GM18870 (cell line): ENCODE measurements around the gene GRK4.
A peak's percentile ranks its signal among the peaks of the same experiment; 100 is the strongest.
"Not testable (repeated sequence)": the region's sequence is repeated elsewhere in the genome, so short reads cannot be mapped to it uniquely, and the experiment has no call there.

Experiments
- ATAC-seq: cut with Tn5 transposase; IDR thresholded peaks from one replicate; pipeline ENCODE4 v1.9.1; 2021; ENCODE audit warnings: moderate library complexity; ENCODE audit not compliant: unreplicated experiment

Gene GRK4

DNA sequence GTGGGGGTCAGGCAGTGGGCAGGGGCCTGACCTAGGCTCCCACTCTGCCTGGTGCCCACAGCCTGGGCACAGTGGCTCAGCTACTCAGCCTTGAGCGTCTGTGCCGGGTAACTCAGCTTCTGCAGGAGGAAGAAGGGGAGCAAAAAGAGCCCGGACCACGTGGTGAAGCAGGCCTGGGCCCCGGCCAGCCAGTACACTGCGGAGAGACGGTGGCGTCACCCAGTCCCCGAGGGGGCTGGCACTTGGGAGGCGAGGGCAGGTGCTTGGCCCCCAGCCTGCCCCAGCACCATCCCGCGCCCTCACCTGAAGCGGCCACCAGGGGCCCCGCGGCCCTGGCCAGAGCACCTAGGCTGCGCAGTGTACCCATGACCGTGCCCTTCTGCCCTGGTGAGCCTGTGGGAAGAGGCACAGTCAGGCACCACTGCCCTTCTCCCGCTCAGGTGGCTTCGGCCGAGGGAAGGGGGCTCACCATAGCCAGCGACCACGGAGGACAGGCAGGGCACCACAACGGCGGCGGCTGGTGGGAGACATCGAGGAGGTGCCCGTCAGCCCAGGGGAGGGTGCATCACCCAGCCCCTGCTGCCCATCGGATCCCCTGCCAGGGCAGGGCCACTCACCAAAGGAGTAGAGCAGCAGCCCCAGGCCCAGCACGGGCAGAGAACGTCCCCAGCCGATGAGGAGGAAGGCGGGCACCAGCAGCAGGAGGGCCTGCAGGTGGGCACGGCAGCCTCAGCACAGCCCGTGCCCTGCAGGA is 32.4 kb upstream of the GRK4 start:
- no peak for ATAC-seq

- peak; percentile 31 for ATAC-seq
Observed at GRCh38 chr4:2931512-2932301, 31.7 kb upstream of the GRK4 start.

GRCh38 chr4:2932321-2932950 is 30.9 kb upstream of the GRK4 start:
- no peak for ATAC-seq

DNA sequence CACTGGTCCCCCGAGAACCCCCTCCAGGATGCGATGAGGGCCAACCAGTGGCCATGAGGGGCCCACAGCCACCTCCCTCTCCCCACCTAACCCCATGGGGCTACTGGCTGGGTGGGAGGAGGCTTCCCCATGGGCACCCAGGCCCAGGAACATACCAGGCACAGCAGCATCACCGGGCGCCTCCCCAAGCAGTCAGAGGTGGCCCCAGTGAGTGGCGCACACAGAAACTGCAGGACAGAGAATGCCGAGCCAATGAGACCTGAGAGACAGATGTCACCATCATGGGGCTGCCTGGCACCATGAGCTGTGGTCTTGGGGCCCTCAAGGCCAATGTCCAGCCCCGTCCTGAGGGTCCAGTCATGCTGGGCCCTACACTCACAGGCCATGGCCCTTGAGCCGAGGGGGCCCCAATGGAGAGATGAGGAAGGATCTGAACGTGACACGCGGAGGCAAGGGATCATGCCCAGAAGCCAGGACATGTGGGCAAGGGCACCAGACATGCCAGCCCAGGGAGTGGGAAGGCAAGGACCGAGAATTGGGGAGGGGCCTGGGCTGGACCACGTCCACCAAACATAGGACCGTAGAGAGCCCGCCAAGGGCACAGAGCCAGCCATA is 30.3 kb upstream of the GRK4 start:
- ATAC-seq = no peak

GRCh38 chr4:2933566-2934076 is 29.8 kb upstream of the GRK4 start:
- no peak for ATAC-seq

DNA sequence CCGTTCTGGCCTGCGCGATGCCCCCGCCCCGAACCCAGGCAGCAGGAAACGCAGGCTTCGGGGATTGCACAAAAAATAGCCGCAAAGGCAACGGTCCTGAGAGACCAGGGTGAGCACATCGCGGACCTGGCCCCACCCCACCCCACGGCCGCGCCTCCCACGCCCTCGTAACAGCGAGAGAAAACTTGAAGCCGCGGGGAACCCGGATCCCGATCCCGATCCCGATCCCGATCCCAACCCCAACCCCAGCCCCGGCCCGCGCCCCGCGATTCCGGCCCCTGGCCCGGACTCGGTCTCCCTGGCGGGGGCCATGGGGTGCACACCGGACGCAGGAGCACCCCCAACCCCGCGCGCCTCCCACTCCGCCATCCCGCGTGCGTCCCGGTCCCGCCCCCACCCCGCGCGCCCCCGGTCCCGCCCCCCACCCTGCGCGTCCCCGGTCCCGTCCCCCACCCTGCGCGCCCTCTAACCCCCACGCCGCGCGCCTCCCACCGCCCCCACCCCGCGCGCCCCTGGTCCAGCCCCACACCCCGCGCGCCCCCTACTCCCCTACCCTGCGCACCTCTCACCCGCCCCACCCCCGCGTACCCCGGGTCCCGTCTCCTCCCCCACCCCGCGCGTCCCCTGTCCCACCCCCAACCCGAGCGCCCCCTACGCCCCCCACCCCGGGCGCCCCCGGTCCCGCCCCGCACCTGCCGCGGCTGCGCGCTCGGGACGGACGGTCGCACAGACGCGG is 29.1 kb upstream of the GRK4 start:
- no peak for ATAC-seq

GRCh38 chr4:2934813-2935761 is 28.3 kb upstream of the GRK4 start:
- no peak for ATAC-seq

DNA sequence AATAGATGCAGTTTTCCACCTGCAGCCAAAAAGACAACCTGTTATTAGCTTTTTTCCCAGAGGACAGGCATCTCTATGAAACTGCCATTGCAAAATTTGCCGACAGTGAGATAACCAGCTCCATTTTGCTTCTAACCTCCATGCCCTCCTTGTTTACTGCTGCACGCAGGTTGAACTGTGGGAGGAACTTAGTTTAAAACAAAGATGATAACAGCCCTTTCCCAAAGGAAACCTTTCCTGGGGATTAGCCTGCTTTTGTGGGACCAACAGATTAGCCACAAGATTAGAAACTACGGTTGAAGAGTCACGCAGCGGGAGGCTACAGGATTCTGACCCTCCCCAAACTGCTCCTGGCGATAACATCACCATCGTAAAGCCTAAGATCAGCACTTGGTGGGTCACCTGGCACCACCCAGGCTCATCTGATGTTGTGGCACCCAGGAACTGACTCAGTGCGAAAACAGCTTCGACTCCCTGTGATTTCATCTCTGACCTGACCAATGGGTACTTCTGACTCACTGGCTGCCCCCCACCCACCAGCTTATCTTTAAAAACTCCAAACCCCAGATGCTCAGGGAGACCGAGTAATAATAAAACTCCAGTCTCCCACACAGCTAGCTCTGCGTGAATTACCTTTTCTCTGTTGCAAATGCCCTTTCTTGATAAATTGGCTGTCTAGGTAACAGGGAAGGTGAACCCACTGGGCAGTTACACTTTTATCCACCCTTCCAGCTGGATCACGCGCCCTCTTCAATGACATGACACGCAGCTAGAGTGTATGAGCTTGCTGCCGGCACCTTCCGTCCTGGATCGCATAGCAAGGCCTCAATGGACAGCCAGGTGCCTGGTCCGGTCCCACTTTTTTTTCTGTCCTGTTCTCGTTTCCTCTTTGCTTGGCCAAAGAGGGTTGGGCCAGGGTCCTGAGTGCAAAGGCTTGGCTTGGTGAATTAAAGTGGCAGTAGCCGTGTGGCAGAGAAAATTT is 27.3 kb upstream of the GRK4 start:
- no peak for ATAC-seq

GRCh38 chr4:2936773-2937145 is 26.6 kb upstream of the GRK4 start:
- no peak for ATAC-seq

GRCh38 chr4:2937146-2937857 is 26.1 kb upstream of the GRK4 start:
- ATAC-seq = no peak

GRCh38 chr4:2937986-2938385 is 25.4 kb upstream of the GRK4 start:
- ATAC-seq = no peak

GRCh38 chr4:2938411-2938810 is 25.0 kb upstream of the GRK4 start:
- ATAC-seq = not testable (repeated sequence)

DNA sequence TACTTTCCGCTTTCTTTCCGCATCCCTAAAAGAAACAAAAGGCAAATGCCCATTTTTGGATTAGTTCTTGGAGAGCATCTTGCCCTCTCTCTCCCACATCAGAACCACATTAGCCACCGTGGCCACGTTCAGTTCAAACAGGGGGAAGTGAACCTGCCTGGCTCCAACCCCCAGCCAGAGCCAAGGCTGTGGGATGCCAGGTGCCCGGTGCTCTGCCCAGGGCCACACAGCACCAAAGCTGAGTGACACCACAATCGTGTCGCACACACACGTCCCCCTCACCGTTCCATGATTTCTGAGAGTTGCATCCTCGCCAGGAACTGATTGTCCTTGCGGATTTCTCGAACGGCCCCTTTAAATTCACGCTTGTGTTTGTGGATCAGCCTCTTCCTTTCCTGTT is 24.5 kb upstream of the GRK4 start:
- no peak for ATAC-seq

DNA sequence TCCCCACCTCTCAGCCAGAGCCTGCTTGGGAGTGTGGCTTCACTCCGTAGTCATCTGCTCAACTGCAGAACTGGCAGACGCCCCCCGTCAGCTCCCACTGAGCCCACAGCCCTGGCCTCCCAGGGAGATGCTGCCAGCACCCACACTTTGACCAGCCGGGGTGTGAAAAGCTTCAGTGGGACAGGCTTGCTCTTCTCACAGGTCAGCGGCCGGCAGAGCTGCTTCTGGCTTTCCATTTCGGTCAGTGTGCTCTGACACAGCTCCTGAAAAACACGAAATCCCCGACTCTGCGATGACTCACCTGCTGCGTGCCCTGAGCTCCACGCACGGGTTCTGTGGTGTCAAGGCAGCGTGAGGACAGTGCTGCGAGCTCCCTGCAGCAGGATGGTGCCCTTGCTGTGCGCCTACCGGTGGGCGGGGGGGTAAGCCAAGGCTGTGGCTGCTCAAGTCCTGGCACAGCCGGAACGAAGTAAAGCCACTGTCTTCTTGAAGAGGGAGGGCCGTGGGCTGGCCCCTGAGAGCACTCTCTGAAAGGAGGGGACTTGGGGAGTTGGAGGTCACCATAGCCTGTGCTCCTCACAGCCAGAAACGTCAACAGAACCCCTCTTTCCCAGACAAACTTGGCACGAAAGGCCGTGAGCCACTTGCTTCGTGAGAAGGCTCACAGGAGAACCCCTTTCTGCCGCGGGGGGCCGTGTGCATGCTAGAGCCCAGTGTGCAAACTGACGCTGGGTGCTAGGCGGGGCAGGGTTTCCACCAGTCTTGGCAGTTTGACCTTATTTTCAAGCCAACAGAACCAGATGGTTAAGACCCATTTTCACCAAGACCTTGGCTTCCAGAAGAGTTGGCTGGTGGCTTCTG is 23.8 kb upstream of the GRK4 start:
- no peak for ATAC-seq

- ATAC-seq = no peak
Observed at GRCh38 chr4:2940267-2941137, 22.9 kb upstream of the GRK4 start.
